Activated CD8-positive, alpha-beta T cell treated with anti-CD3 and anti-CD28 coated beads for 36 hours (primary cell): ENCODE data around the gene CPXM1. TPM values are rescaled to one million over a fixed set of nuclear protein-coding genes. Genes with fewer than 3 reads are reported as not detected.

Experiments used
- ATAC-seq: fragments of 200-7000 bp; cut with Tn5 transposase; one replicate; pipeline ENCODE4 v1.10.0; 2021; ENCODE audit warnings: mild to moderate bottlenecking, moderate library complexity
- CTCF ChIA-PET: fragments of 350-600 bp; sonication (Branson Sonifier 250); formaldehyde crosslinking; loops from one replicate; lab custom pipeline; 2021; ENCODE audit warnings: antibody characterized with exemption; lab: Charles Lee
- POLR2A ChIA-PET: fragments of 350-600 bp; sonication (Branson Sonifier 250); formaldehyde crosslinking; loops from one replicate; lab custom pipeline; 2021; ENCODE audit warnings: antibody characterized with exemption; lab: Charles Lee
- DNase-seq: peaks from one replicate; pipeline ENCODE4 v3.0.0-alpha.2; 2020
- H3K27ac Mint-ChIP-seq: one replicate; pipeline ENCODE4 v1.8.0; 2021; ENCODE audit warnings: mild to moderate bottlenecking, mixed read lengths
- H3K27me3 Mint-ChIP-seq: one replicate; pipeline ENCODE4 v1.8.0; 2021; ENCODE audit warnings: mixed read lengths
- H3K36me3 Mint-ChIP-seq: one replicate; pipeline ENCODE4 v1.8.0; 2021; ENCODE audit warnings: low read depth, mixed read lengths
- H3K4me1 Mint-ChIP-seq: one replicate; pipeline ENCODE4 v1.8.0; 2021; ENCODE audit warnings: low read depth, mixed read lengths
- H3K4me3 Mint-ChIP-seq: one replicate; pipeline ENCODE4 v1.8.0; 2021; ENCODE audit warnings: mild to moderate bottlenecking, moderate library complexity, mixed read lengths
- H3K9me3 Mint-ChIP-seq: one replicate; pipeline ENCODE4 v1.8.0; 2021; ENCODE audit warnings: mixed read lengths
- CTCF ChIP-seq: fragments of 200-600 bp; IDR thresholded peaks from one replicate; pipeline ENCODE4 v1.8.0; 2022; ENCODE audit warnings: antibody characterized with exemption, mild to moderate bottlenecking
- intact Hi-C: fragments of 100-400 bp; cut with micrococcal nuclease; formaldehyde crosslinking; loops from one replicate; pipeline ENCODE4 v1.10.0; 2022
- total RNA-seq, 2 experiments: library from RNA; stranded (reverse); gene quantifications; one replicate each; pipeline ENCODE4 v1.2.3, GENCODE V29; 2021

The CPXM1 gene
- total RNA-seq, 2 experiments from 2014 or later: 2.0 to 2.9 TPM

GRCh38 chr20:2747676-2748235 is 52.7 kb downstream of the CPXM1 start:
- POLR2A ChIA-PET: no interaction called here
- peaks cover 15% of the 10 kb centered on the region for H3K27me3 Mint-ChIP-seq
- DNase-seq: no peak
- no peaks in the 10 kb centered on the region for H3K9me3 Mint-ChIP-seq
- CTCF ChIA-PET: no interaction called here
- no peak for TF ChIP-seq CTCF
- no peak overlapping the region for H3K27ac Mint-ChIP-seq
- intact Hi-C loops: no loop called here
- H3K4me1 Mint-ChIP-seq: peaks cover 29% of the 10 kb centered on the region
- no peaks in the 10 kb centered on the region for H3K36me3 Mint-ChIP-seq
- H3K4me3 Mint-ChIP-seq: no peak overlapping the region
- no peak for ATAC-seq

DNA sequence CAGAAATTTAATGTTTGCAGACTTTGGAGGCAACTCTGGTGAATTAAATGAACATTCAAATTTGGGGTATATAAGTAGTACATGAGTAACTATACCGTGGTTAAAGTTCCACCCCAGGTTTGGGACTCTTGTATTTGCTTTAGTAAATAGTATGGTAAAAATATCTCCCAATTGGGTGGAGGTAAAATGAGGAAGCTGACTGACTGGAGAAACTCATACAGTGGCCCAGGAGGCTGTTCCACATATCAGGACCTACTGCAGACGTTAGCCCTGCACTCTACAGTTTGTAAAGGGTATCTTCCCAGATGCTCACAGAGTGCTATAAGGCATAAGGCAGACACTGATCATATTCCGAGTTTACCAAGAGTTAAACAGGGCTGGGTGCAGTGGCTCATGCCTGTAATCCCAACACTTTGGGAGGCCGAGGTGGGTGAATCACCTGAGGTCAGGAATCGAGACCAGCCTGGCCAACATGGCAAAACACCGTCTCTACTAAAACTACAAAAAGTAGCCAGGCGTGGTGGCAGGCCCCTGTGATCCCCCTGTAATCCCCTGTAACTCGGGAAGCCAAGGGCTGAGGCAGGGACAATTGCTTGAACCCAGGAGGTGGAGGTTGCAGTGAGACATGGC is 53.7 kb downstream of the CPXM1 start:
- CTCF ChIA-PET: no interaction called here
- Mint-ChIP-seq H3K4me1 (peaks cover 37% of the 10 kb centered on the region), H3K4me3 (no peak overlapping the region), H3K27ac (no peak overlapping the region), H3K27me3 (peaks cover 15% of the 10 kb centered on the region), H3K36me3 (no peaks in the 10 kb centered on the region), H3K9me3 (no peaks in the 10 kb centered on the region)
- TF ChIP-seq CTCF: no peak
- ATAC-seq (no peak), DNase-seq (no peak)
- intact Hi-C loops: no loop called here
- POLR2A ChIA-PET: no interaction called here

GRCh38 chr20:2745936-2746635 is 54.3 kb downstream of the CPXM1 start:
- intact Hi-C loops: no loop called here
- Mint-ChIP-seq H3K27ac (no peak overlapping the region), H3K9me3 (no peaks in the 10 kb centered on the region), H3K36me3 (no peaks in the 10 kb centered on the region), H3K27me3 (peaks cover 14% of the 10 kb centered on the region), H3K4me1 (peaks cover 39% of the 10 kb centered on the region), H3K4me3 (no peak overlapping the region)
- POLR2A ChIA-PET: no interaction called here
- CTCF ChIA-PET: no interaction called here
- ATAC-seq (no peak), DNase-seq (no peak)
- no peak for TF ChIP-seq CTCF

DNA sequence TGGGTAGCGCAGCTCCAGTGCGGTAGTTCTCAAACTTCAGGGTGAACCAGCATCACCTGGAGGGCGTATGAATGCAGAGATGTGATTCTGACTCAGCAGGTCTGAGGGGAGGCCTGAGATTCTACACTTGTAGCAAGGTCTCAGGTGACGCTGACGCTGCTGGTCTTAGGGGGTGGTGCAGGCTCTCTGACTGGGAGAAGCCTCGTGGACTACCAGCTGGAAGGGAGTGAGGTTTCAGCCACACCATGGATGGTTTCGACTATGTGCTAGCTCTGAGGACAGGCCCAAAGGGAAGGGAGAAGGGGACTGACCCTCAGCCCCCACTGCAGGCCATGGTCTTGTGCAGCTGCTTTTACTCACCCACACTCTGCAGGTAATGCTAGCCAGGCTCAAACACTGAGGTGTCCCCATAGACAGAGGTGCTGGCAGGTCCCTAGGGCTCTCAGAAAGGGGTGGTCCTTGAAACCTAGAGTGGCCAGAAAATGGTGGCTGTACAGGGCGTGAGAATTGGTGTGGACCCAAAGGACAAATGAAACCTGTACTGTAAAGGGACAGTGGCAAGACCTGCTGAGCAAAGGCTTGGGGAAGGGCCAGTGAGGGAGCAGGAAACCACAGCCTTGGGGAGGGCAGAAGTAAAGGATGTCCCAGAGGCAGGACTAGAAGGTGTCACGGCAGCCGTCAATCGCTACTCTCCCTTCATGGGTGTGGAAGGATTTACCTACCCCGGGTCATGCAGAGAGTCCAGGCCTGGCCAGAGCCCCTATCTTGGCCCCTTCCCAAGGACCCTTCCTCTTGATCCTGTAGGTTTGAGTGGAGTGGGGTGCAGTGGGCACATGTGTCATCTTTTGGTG is 55.1 kb downstream of the CPXM1 start:
- no peaks in the 10 kb centered on the region for H3K36me3 Mint-ChIP-seq
- ChIA-PET CTCF (interaction anchor here (1.3 to 7.2 kb wide), 4 partner anchors 9 to 221 kb away, joined by 4 to 110 read pairs (median 80); partner anchors contain the start of gene EBF4), POLR2A (no interaction called here)
- peaks cover 6% of the 10 kb centered on the region for H3K27me3 Mint-ChIP-seq
- ATAC-seq (no peak), DNase-seq (no peak)
- no peaks in the 10 kb centered on the region for H3K9me3 Mint-ChIP-seq
- no peak overlapping the region for H3K4me3 Mint-ChIP-seq
- no peak for TF ChIP-seq CTCF
- H3K4me1 Mint-ChIP-seq: peaks cover 41% of the 10 kb centered on the region
- intact Hi-C loops: no loop called here
- H3K27ac Mint-ChIP-seq: no peak overlapping the region

Other genes starting within 250 kb of the CPXM1 start
- 100 to 1,000 TPM; 587 to 596 TPM for gene NOP56, start 148.0 kb downstream of the CPXM1 start, total RNA-seq
- 100 to 1,000 TPM; 109 to 114 TPM for gene IDH3B, start 136.4 kb downstream of the CPXM1 start, total RNA-seq
- gene EBF4, start 107.8 kb downstream of the CPXM1 start, total RNA-seq: 1 to 10 TPM; 1.1 to 1.2 TPM
- not detected for gene C20orf141, start 14.4 kb upstream of the CPXM1 start, total RNA-seq
- gene TMEM239, start 15.7 kb upstream of the CPXM1 start, total RNA-seq: not detected
- gene PCED1A, start 40.0 kb upstream of the CPXM1 start, total RNA-seq: 10 to 100 TPM; 33.9 to 34.3 TPM
- gene VPS16, start 40.1 kb upstream of the CPXM1 start, total RNA-seq: 10 to 100 TPM; 34.5 to 38.7 TPM
- 10 to 100 TPM; 42.0 to 43.1 TPM for gene PTPRA, start 72.9 kb upstream of the CPXM1 start, total RNA-seq
- gene GNRH2, start 243.0 kb upstream of the CPXM1 start, total RNA-seq: under 1 TPM; 0.36 to 0.85 TPM
- gene MRPS26, start 245.4 kb upstream of the CPXM1 start, total RNA-seq: 10 to 100 TPM; 63.6 to 70.0 TPM